Ecto neural progenitor cell (in vitro differentiated cells): ENCODE results near the gene SLC25A53.

Experiments
- DNase-seq: peaks from one replicate; pipeline ENCODE4 v3.0.0-alpha.2; 2018; ENCODE audit warnings: low spot score

The SLC25A53 gene, protein sequence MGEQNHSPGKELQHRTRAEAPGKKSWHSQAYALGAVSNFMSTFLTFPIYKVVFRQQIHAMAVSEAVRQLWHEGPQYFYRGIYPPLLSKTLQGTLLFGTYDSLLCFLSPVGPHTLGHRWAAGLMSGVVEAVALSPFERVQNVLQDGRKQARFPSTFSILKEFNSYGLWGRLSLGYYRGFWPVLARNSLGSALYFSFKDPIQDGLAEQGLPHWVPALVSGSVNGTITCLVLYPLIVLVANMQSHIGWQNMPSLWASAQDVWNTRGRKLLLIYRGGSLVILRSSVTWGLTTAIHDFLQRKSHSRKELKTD

DNA sequence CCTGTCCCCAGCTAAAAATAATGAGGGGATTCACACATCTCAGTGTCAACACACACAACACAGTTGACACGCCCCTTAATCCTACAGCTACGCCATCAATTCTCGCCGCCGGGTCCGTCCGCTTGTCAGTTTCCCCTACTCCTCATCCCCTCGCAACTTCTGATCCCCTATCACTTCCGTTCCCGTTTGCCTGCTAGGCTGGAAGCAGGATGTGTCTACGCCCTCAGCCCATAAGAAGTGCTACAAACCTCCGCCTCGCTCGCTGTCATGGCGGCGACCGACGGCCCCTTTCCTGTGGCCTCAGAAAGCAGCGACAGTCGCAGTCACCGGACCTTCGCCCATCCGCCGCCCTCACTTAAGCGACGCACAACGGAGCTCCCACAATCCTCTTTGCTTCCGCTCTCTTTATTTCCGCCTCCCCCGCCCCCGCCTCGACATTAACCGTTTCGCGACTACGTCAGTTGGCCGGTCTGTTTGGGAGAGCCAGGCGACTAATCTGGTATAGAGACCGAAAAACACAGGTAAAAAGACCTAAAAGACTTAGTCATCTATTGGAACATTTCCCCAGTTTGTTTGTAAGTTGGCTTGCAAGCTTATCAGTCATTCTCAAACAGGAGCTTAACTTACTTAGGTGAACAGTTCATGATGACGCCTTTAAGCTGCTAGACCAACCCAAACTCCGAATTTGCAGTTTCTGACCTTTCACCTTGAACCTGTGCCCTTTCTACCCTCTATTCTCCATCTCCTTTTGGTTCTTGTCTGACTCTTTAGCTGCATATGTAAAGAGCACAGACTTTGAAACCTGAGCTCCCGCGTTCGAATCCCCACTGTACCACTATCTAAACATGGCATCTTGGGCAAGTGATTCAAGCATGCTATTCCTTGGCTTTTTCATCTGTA lies at the start of gene SLC25A53:
Gene SLC25A53, minus strand, starts transcription at position 380 of the 900 bp plus-strand sequence. CDS start 51,752 bp downstream, outside the sequence.
- peak; percentile 86 for DNase-seq

DNA sequence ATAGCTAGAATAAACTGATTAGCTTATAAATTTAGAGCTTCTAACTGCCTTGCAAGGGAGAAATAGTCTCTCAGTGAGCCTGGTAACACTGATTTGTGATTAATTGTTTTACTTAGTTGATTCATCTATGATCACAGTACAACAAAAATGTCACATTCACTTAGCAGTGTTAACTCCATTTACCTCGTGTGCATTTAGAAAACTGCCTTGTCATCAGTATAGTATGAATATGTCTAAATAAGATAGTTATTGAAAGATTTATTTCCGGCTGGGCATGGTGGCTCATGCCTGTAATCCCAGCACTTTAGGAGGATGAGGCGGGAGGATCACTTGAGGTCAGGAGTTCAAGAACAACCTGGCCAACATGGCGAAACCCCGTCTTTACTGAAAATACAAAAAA lies 48.7 kb upstream of the SLC25A53 start:
- no peak for DNase-seq

DNA sequence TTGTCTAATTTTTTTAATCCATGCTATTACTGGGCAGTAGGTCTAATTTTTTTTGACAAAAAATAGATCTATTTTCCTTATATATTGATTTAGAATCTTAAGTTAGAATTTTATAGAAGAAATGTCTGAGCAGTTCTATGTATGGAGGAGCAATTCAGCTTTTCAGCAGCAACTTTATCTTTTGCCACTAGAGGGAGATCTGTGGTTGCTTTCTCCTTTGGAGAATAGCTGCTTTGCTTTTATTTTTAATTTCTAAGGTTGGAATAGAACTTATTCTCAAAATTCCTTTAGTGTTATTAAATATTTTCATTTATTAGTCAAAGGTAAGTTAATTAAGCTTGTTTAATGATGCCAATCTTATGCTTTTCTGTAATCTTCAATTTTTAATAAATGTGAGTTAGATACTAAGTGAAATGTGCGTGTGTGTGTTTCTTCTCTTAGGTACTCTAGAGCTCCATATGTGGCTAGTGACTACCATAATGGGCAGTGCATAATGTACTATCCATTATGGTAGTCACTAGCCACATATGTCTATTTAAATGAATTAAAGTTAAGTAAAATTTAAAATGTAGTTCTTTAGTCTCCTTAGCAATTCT lies 38.8 kb upstream of the SLC25A53 start:
- DNase-seq, result no peak

DNA sequence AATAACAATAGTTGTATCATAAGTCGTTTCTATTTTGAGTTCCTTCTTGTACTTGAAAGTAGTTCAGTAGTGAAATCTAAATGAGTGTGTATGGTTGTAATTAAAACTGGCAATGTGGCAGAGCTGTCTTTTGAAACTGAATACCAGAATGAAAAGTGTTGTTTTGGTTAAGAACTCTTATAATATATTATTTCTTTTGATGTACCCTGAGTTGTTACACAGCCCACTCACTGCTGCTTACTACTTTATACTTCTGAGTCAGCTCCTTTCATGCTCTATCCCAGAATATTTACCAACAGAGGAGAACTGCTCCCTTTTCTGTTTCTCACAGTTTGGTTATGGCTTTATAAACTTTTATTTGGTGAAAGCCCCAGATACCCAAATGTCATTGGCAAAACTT lies 38.2 kb upstream of the SLC25A53 start:
- no peak for DNase-seq

DNA sequence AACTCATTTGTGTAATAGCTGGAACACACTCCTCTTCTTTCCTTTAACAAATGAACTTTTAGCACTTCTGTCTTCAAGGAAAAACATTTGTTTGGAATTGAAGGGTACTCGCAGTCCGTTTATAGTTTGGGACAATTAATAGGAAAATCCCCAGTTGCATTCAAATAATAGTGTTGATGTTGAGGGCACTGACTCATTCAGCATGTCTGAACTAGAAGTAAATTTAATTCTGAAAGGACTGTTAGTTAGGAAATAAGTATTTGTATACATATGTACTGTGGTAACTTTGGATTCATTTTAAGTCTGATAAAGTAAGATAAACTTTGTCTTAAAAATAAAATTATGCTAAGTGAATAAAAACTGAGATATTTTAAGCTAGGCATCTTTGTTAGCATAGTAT lies 36.7 kb upstream of the SLC25A53 start:
- DNase-seq, result no peak

DNA sequence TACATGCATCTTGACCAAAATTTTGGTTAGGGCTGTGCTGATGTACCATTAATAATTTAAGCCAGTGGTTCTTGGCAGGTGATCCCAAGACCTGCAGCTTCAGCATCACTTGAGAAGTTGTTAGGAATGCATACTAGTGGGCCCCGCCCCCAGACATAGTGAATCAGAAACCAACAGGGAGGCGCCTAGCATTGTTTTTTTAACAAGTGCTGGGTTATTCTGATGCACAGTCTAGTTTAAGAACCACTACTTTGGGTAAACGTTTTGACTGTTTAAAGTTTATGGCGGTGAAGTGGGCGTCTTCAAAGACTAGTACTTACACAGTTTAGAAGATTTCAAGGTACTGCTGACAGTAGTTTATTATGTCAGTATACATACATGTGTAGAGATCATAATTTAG lies 33.0 kb upstream of the SLC25A53 start:
- no peak for DNase-seq

DNA sequence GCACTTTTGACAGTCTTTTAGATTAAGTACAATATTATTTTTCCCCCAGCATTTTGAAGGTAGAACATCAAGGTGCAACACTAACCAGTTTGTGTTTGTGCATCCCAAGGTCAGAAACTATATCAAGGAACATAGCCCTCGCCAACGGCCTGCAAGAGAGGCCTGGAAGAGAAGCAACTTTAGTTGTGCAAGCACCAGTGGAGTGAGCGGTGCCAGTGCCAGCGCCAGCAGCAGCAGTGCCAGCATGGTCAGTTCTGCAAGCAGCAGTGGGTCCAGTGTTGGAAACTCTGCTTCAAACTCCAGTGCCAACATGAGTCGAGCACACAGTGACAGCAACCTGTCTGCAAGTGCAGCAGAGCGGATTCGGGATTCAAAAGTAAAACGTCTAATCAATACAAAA lies 31.1 kb upstream of the SLC25A53 start:
- no peak for DNase-seq

DNA sequence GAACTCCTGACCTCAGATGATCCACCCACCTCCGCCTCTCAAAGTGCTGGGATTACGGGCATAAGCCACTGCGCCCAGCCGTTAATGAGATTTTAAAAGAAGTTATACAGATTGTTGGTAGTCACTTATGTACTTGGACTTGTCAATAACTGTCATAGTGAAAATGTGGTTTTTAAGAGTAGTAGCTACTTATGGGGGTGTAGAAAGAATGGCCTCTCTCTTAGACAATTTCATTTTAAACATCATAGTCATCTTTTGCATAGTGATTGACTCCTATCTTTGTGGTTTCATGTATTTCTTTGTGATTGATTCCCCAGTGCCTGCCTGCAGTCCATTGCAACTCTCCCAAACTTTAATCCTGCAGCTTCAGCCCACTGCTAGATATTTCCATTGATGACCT lies 26.9 kb upstream of the SLC25A53 start:
- DNase-seq, result no peak

DNA sequence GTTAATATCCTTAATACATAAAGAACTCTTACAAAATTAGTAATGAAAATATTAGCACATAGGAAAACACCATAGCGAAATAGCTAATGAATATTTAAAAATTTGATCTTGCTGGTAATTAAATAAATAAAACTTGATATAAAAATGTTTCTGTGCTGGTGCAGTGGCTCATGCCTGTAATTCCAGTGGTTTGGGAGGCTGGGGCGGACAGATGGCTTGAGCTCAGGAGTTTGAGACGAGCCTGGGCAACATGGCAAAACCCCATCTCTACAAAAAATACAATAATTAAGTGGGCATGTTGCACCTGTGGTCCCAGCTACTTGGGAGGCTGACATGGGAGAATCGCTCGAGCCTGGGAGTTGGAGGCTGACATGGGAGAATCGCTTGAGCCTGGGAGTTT lies 17.0 kb upstream of the SLC25A53 start:
- DNase-seq, result no peak

DNA sequence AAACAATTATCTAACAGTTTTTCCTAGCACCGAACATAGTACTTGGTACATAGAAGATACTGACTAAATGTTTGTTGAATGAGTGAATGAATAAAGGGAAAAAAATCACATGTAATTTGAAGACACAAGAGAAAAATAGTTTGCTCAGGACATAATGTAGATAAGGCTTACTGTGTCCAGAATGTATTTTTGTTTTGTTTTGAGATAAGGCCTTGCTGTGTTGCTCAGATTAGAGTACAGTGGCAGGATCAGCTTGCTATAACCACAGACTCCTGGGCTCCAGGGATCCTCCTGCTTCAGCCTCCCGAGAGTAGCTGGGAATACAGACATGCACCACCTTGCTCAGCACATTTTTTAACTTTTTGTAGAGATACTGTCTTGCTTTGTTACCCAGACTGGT lies 16.0 kb upstream of the SLC25A53 start:
- DNase-seq, result no peak

DNA sequence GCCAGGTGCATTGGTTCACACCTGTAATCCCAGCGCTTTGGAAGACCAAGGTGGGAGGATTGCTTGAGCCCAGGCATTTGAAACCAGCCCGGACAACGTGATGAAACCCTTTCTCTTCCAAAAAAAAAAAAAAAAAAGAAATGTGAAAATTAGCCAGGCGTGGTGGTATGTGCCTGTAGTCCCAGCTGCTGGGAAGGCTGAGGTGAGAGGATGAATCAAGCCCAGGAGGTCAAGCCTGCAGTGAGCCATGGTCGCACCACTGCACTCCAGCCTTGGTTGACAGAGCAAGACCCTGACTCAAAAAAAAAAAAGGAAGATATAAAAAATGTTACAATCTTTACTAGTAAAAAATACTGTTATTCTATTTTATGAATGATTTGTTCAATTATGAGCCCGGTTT lies 15.3 kb upstream of the SLC25A53 start:
- no peak for DNase-seq

DNA sequence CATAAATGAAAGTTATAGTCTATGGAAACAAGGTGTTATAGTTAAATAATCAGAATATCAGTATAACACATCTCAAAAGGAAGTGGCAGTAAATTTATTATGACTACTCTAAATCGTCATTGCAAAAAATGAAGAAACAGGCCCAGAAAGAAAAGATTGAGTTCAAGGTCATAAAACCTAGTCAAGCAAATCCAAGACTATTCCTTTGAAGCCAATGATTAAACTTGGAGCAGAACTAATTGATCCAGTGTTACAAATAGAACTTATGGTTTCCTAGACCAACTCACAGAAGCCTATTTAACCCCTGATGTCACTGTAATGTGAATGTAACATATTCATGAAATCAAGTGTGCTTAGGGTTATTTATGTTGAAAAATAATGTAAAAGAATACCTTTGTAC lies 11.3 kb upstream of the SLC25A53 start:
- DNase-seq, result no peak

DNA sequence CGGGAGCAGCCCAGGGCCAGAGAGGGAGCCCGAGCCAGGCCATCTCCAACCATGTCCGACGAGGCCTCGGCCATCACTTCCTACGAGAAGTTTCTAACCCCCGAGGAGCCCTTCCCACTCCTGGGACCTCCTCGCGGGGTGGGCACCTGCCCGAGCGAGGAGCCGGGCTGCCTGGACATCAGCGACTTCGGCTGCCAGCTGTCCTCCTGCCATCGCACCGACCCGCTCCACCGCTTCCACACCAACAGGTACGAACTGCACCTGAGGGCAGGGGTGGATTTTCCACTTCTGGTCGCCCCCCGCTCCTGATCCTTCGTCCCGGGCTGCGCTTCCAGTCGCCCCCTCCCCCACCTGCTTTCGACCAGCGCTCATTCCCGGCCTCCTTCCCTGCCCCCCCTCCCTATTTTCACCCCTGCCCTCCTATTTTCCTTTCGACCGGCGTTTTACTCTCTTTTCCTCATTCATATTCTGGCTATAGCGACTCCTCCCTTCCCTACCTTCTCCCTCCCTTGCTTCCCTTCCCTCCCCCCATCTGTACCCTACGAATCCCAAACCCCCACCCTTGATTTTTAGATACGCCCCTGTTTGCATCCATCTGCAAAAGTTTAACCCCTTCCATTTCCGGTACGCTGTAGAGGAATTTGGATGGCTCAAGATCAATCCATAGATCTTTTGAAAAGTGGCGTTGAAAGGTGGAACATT lies 10.1 kb upstream of the SLC25A53 start:
- DNase-seq, result no peak

DNA sequence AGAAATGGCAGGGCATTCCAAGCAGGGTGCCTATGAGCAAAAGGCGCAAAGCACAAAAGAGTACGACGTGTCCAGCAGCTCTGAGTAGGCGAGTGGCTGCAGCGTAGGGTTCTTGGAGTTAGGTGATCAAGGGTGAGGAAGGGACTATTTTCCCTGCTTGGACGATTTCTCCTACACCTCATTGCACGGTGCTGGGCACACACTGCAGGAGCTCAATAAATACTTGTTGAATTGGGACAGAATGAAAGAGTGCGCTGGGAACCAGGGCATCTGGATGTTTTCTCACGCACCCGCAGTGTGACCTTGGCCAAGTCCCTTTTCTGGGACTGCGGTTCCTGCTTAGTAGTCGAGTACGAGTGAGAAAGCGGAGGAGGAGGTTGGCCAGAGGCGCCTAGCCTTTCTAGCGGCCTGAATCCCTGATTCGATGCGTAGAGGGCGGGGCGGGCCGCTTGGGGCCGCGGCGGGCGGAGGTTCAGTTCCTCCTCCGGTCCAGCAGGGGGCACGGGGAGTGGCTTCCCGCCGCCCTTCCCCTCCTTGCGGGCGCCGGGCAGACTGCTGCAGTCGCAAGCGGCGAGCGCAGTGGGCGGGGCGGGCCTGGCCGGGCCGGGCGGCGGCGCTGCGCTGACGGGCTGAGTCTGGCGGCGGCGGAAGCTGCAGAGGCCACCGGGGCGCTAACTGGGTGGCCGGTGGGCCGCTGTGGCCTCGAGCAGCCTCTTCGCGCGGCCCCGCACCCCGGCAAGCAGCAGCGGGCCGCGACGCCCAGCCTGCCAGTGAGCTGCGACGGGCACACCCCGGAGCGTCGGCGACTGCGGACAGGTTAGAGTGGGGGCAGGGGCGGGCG lies 9.3 kb upstream of the SLC25A53 start, which contains the start of gene FAM199X:
Gene FAM199X, plus strand, starts transcription at position 560 of the 841 bp plus-strand sequence. CDS start 333 bp downstream, outside the sequence.
- DNase-seq, result peak; percentile 91

DNA sequence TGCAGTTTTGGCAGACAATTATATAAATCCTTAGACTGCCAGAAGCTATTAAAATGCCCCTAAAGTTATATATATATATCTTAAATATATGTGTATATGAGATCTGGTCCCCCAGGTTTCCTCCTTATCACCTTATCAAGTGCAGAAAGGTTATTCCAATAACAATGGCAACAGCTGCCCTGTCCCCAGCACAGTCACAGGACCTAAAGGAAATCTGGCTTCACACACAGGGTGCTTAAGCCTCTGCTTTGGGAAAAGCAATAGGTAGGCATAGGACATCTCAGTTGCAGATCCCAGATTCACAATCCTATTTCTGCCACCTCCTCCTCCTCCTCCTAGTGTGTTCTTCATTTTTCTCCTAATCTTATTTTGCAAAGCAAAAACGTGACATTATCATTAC lies 5.8 kb downstream of the SLC25A53 start:
- no peak for DNase-seq

DNA sequence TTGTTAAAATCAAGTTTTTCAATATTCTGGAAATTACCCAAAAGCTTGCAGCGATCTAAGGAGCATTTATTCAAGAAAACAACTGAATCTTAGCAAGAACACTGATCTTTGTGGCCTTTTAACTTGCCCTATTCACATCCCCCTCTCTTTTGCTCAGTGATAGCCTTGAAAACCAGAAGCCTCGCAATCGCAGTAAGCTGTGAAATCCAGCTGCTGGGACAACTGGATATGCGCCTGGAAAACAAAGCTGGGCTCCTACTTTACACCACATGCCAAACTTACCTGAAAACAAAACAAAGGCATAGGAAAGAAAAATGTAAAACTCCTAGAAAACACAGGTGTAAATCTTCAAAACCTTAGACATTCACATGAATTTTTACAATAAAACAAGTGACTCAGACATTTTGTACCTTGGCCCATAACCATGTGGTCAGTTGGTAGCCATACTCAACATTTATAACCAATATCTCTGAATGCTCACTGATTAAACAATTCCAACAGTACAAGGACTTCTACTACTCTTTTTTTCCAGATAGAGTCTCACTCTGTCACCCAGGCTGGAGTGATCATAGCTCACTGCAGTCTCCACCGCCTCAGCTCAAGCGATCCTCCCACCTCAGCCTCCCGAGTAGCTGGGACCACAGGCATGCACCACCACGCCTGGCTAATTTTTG lies 15.6 kb downstream of the SLC25A53 start:
- no peak for DNase-seq

DNA sequence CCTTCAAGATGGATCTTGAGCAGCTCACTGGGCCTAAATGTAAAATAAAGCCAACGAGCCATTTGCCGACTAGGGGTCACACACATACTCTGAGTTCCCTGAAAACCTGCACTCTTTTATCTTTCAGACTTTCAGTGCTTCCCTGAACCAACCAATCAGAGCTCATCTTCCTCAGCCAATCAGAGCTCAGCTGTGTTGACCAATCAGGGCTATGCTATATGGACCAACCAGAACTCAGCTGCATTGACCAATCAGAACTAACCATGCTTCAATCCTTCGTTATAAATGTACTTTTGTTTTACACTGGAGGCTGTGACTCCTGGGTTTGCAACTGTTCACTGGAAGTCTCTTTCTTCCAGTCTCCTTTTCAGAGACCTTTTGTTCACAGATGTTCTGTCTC lies 19.3 kb downstream of the SLC25A53 start:
- no peak for DNase-seq

DNA sequence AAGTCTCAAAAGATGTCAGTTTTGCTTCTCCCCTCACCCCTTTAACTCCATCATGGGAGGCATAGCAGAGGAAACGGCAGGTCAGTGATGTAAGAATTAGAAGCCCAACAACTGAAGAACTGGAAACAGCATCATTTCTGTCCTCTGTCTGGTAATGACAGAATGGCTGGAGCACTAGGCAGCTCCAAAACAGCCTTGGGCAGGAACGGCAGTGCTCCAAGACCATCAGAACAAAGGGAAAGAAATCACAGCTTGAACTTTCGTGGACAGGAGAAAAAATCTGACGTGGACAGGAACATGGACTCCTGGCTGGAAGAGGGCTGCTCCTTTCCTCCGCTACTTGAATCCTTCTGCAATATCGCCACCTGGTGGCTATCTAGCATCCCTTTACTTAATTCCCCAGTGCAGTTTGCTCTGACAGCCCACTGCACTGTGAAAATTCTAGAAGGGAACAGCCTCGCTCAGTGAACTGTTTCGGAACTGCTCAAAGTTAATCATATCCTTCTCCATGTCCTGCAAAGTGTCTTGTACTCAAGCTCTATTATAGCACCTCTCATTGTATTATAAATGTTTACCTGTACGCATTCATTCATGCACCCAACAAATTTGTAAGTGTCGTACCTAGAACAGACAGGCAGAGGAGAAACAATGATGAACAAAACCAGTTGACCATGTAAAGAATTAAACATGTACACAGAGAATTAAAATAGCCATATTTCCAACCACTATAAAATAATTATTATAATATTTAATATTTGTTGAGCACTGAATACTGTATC lies 20.4 kb downstream of the SLC25A53 start:
- DNase-seq, result peak; percentile 65

DNA sequence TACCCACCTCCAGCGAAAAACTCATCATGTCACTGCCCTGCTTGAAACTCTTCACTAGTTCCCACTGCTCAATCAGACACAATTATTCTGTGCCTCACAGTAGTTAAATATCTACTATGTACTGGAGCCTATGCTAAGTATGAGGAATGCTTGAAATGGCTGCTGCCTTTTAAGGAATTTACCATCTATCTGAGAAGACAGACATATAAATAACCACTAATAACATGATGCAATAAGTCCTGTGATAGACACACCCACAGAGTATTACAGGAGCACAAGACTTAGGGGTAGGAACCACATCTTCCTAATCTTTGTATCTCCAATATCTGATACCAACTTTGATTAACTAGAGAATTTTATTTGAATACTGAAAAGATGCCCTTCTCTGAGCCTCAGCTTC lies 21.1 kb downstream of the SLC25A53 start:
- no peak for DNase-seq
